HEK293 (cell line): ENCODE measurements around the gene PHACTR2.

Experiments used
- CTCF ChIA-PET: fragments of 350-600 bp; formaldehyde crosslinking; extraction: SDS; loops from one replicate; lab custom pipeline; 2021; ENCODE audit warnings: antibody characterized with exemption; lab: Yijun Ruan, JAX
- POLR2A ChIA-PET: fragments of 300-600 bp; formaldehyde crosslinking; extraction: SDS; loops from one replicate; lab custom pipeline; 2020; ENCODE audit warnings: antibody characterized with exemption, inconsistent platforms; lab: Yijun Ruan, JAX
- H3K27ac ChIP-seq: fragments of 200-500 bp; sonication (Bioruptor generic); 2 replicates; pipeline ENCODE4 v1.5.1; 2014; ENCODE audit warnings: low read depth, low read length, control low read depth, inconsistent platforms; ENCODE audit errors: extremely low read depth
- H3K36me3 ChIP-seq, 2 experiments: fragments of 200-500 bp in 1 of 2; sonication (Bioruptor generic) in 1 of 2; 1 replicate in 1 of 2; 2 replicates in 1 of 2; pipeline ENCODE4 v1.5.1; 2014 to 2017; ENCODE audit warnings: inconsistent platforms in 2 of 2, low read length in 2 of 2; ENCODE audit not compliant: control insufficient read depth in 2 of 2, insufficient read depth in 1 of 2
- H3K4me1 ChIP-seq: fragments of 200-500 bp; sonication (Bioruptor generic); 2 replicates; pipeline ENCODE4 v1.5.1; 2014; ENCODE audit warnings: mild to moderate bottlenecking, low read length, inconsistent platforms; ENCODE audit not compliant: control insufficient read depth, insufficient read depth
- H3K4me3 ChIP-seq: 2 replicates; pipeline ENCODE4 v1.5.1; 2011; ENCODE audit warnings: low read depth, mild to moderate bottlenecking, control low read depth, low read length, moderate library complexity
- H3K9me3 ChIP-seq: fragments of 200-500 bp; sonication (Bioruptor generic); 2 replicates; pipeline ENCODE4 v1.5.1; 2014; ENCODE audit warnings: low read depth, low read length, inconsistent platforms; ENCODE audit not compliant: control insufficient read depth, insufficient read depth
- BCL11B ChIP-seq: fragments of 450-650 bp; formaldehyde crosslinking; IDR thresholded peaks from 2 replicates; pipeline ENCODE4 v1.5.1; 2016; ENCODE audit warnings: low read depth, missing biosample characterization, missing genetic modification characterization
- IKZF3 ChIP-seq: fragments of 450-650 bp; IDR thresholded peaks from 2 replicates; pipeline ENCODE4 v1.5.0; 2018; ENCODE audit warnings: missing biosample characterization, mild to moderate bottlenecking, missing genetic modification characterization, moderate library complexity
- PBX3 ChIP-seq: sonication (generic); formaldehyde crosslinking; IDR thresholded peaks from 2 replicates; pipeline ENCODE4 v1.8.1; 2022; ENCODE audit warnings: mild to moderate bottlenecking, moderate library complexity, missing genetic modification reagents
- PRDM4 ChIP-seq: fragments of 450-650 bp; formaldehyde crosslinking; IDR thresholded peaks from 2 replicates; pipeline ENCODE4 v1.5.1; 2017; ENCODE audit warnings: missing biosample characterization, missing genetic modification characterization
- ZBTB1 ChIP-seq: fragments of 450-650 bp; formaldehyde crosslinking; IDR thresholded peaks from 2 replicates; pipeline ENCODE4 v1.5.1; 2016; ENCODE audit warnings: missing biosample characterization, missing genetic modification characterization
- ZBTB17 ChIP-seq: fragments of 450-650 bp; formaldehyde crosslinking; IDR thresholded peaks from 2 replicates; pipeline ENCODE4 v1.5.1; 2016; ENCODE audit warnings: missing biosample characterization, missing genetic modification characterization
- ZFP41 ChIP-seq: fragments of 450-650 bp; formaldehyde crosslinking; IDR thresholded peaks from 2 replicates; pipeline ENCODE4 v1.5.1; 2016; ENCODE audit warnings: missing biosample characterization, missing genetic modification characterization, borderline replicate concordance
- ZNF2 ChIP-seq: fragments of 450-650 bp; formaldehyde crosslinking; IDR thresholded peaks from 2 replicates; pipeline ENCODE4 v1.5.1; 2016; ENCODE audit warnings: missing biosample characterization, missing genetic modification characterization
- ZNF202 ChIP-seq: fragments of 450-650 bp; formaldehyde crosslinking; IDR thresholded peaks from 2 replicates; pipeline ENCODE4 v1.5.1; 2016; ENCODE audit warnings: missing biosample characterization, missing genetic modification characterization, borderline replicate concordance
- ZNF214 ChIP-seq: fragments of 450-650 bp; formaldehyde crosslinking; IDR thresholded peaks from 2 replicates; pipeline ENCODE4 v1.5.1; 2017; ENCODE audit warnings: missing biosample characterization, mild to moderate bottlenecking, missing genetic modification characterization, borderline replicate concordance
- ZNF248 ChIP-seq: fragments of 450-650 bp; formaldehyde crosslinking; IDR thresholded peaks from 2 replicates; pipeline ENCODE4 v1.5.1; 2017; ENCODE audit warnings: missing biosample characterization, missing genetic modification characterization
- ZNF394 ChIP-seq: fragments of 450-650 bp; formaldehyde crosslinking; IDR thresholded peaks from 2 replicates; pipeline ENCODE4 v1.5.1; 2016; ENCODE audit warnings: missing biosample characterization, missing genetic modification characterization, mild to moderate bottlenecking, moderate library complexity, borderline replicate concordance
- ZNF416 ChIP-seq: fragments of 450-650 bp; formaldehyde crosslinking; IDR thresholded peaks from 2 replicates; pipeline ENCODE4 v1.5.1; 2016; ENCODE audit warnings: missing biosample characterization, missing genetic modification characterization
- ZNF488 ChIP-seq: fragments of 450-650 bp; formaldehyde crosslinking; IDR thresholded peaks from 2 replicates; pipeline ENCODE4 v1.5.1; 2016; ENCODE audit warnings: missing biosample characterization, missing genetic modification characterization
- ZNF600 ChIP-seq: fragments of 450-650 bp; formaldehyde crosslinking; IDR thresholded peaks from 2 replicates; pipeline ENCODE4 v1.5.1; 2016; ENCODE audit warnings: missing biosample characterization, missing genetic modification characterization
- ZNF664 ChIP-seq: fragments of 450-650 bp; formaldehyde crosslinking; IDR thresholded peaks from 2 replicates; pipeline ENCODE4 v1.5.1; 2016; ENCODE audit warnings: missing biosample characterization, missing genetic modification characterization
- ZNF76 ChIP-seq: fragments of 450-650 bp; formaldehyde crosslinking; IDR thresholded peaks from 2 replicates; pipeline ENCODE4; 2016; ENCODE audit warnings: low read depth, missing biosample characterization, missing genetic modification characterization, borderline replicate concordance
- ZNF777 ChIP-seq: fragments of 450-650 bp; formaldehyde crosslinking; IDR thresholded peaks from 2 replicates; pipeline ENCODE4 v1.5.1; 2017; ENCODE audit warnings: missing biosample characterization, missing genetic modification characterization, borderline replicate concordance
- ZNF791 ChIP-seq: fragments of 450-650 bp; formaldehyde crosslinking; IDR thresholded peaks from 2 replicates; pipeline ENCODE4 v1.5.1; 2016; ENCODE audit warnings: missing biosample characterization, missing genetic modification characterization
- TF ChIP-seq, protein P1 (sequence below): fragments of 450-650 bp; formaldehyde crosslinking; IDR thresholded peaks from 2 replicates; pipeline ENCODE4; 2016; ENCODE audit warnings: missing biosample characterization, missing genetic modification characterization

The PHACTR2 gene

GRCh38 chr6:143689852-143690251 is 12.1 kb downstream of the PHACTR2 start (continued):
- TF ChIP-seq ZNF488 (tag by site-specific recombination) (no peak), ZNF777 (tag by site-specific recombination) (no peak), ZNF394 (tag by site-specific recombination) (no peak), ZNF600 (tag by site-specific recombination) (no peak), ZNF214 (tag by site-specific recombination) (no peak)

- Histone ChIP-seq H3K4me1 (peaks cover 19% of the 10 kb centered on the region), H3K36me3 (no peaks in the 10 kb centered on the region), H3K4me3 (no peak overlapping the region), H3K9me3 (no peaks in the 10 kb centered on the region), H3K27ac (no peak overlapping the region)
- CTCF ChIA-PET = interaction anchor here (1.5 kb wide), 1 partner anchor 15 kb away, joined by 3 read pairs; no protein-coding TSS in a partner anchor
- POLR2A ChIA-PET = no interaction called here
- TF ChIP-seq ZNF664 (no peak), ZFP41 (tag by site-specific recombination) (no peak), ZNF2 (tag by site-specific recombination) (no peak), ZNF791 (tag by site-specific recombination) (no peak), ZBTB17 (tag by site-specific recombination) (no peak), PBX3 (CRISPR knock-in tag) (no peak)
- TF ChIP-seq, protein P1, sequence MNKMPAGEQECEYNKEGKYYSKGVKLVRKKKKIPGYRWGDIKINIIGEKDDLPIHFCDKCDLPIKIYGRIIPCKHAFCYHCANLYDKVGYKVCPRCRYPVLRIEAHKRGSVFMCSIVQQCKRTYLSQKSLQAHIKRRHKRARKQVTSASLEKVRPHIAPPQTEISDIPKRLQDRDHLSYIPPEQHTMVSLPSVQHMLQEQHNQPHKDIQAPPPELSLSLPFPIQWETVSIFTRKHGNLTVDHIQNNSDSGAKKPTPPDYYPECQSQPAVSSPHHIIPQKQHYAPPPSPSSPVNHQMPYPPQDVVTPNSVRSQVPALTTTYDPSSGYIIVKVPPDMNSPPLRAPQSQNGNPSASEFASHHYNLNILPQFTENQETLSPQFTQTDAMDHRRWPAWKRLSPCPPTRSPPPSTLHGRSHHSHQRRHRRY (tag by site-specific recombination) = no peak
- TF ChIP-seq, all 188 proteins: peak for 0
These were observed 13.4 kb downstream of the PHACTR2 start for GRCh38 chr6:143691155-143691554.

DNA sequence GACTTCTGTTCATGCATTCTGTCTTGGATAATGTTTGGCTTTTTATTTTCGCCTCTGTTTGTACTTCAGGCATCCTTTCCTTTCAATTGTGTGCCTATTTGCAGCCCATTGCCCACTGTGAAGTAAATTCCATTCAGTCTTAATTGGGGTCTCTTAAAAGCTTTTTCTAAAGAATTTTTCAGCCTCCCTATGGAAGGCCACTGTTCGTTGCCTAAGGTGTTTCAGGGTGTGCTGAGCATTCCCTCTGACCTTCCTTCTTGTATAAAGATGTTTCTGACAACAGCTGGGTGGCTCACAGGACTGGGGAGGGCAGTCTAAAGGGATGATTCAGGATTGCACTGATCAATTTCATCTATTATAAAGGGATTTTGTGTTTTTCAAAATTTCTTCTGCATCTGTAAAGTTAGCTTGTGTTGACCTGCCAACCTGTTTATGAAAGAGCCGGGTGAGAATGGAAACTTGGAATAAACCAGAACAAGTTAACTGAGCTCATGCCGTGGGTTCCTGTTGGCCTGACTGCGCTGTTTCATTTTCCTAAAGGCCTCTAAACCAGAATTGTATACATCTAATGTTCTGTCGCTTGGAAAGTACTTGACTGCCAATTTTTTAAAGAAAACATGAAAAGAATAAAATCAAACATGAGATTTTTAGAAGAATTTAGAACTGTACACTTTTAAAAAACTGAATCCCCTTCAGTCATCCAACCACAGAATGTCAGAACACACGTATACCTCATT is 14.3 kb downstream of the PHACTR2 start:
- no peak overlapping the region for H3K4me3 ChIP-seq
- H3K36me3 ChIP-seq = no peaks in the 10 kb centered on the region
- no peak for TF ChIP-seq IKZF3
- TF ChIP-seq ZNF248 (tag by site-specific recombination) = no peak
- TF ChIP-seq PRDM4 = no peak
- no peak for TF ChIP-seq ZBTB1 (tag by site-specific recombination)
- no peak for TF ChIP-seq BCL11B (tag by site-specific recombination)
- no peak for TF ChIP-seq ZNF202 (tag by site-specific recombination)
- TF ChIP-seq ZNF76 (tag by site-specific recombination) = no peak
- no peak for TF ChIP-seq ZNF416
- TF ChIP-seq, all 188 proteins: peak for 0
- CTCF ChIA-PET = interaction anchor here (1.2 to 1.5 kb wide), 2 partner anchors 16 to 100 kb away, joined by 3 read pairs; no protein-coding TSS in a partner anchor
- Histone ChIP-seq H3K27ac (no peak overlapping the region), H3K4me1 (peaks cover 26% of the 10 kb centered on the region), H3K9me3 (no peaks in the 10 kb centered on the region)
- POLR2A ChIA-PET = no interaction called here
